Cerebellar cortex (tissue), 1 donor: Measurements from ENCODE around the gene RFC3.
"Not testable (repeated sequence)": the region's sequence is repeated elsewhere in the genome, so short reads cannot be mapped to it uniquely, and the experiment has no call there.

Experiments used
- DNase-seq: peaks from one replicate; pipeline ENCODE4 v3.0.0-alpha.2; 2015; ENCODE audit warnings: low spot score

The RFC3 gene, protein sequence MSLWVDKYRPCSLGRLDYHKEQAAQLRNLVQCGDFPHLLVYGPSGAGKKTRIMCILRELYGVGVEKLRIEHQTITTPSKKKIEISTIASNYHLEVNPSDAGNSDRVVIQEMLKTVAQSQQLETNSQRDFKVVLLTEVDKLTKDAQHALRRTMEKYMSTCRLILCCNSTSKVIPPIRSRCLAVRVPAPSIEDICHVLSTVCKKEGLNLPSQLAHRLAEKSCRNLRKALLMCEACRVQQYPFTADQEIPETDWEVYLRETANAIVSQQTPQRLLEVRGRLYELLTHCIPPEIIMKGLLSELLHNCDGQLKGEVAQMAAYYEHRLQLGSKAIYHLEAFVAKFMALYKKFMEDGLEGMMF

DNA sequence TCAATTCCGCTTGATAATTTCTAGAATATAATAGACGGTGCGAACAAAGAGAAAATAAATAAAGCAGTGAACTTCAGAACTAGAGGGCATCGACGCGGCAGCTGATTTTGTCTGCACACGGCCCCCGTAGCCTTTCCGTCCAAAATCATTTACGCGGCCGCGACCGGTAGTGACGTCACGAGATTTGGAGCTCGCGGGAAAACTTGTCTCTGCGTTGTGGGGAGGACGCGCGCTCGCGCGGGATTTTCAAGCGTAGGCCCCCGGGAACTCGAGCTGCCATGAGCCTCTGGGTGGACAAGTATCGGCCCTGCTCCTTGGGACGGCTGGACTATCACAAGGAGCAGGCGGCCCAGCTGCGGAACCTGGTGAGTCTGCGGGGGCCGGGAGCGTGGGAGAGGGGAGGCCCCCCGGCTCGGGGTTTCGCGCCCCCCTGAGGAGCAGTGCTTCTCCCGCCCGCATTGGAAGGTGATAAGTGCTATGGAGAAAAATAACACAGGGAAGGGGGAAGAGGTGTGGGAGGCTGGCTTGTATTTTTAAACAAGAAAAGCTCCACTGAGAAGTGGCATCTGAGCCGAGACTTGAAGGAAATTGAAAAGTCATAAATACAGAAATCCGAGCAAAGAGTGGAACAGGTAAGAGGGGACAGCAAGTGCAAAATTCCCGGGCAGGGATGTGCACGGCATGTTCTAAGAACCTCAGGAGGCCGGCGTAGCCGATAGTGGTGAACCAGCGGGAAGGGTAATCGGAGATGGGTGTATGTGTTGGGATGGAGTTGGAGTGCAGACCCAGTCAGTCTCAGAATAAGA lies at the start of gene RFC3:
Gene RFC3, plus strand, starts transcription at position 249 of the 806 bp plus-strand sequence. Its CDS starts 30 bp downstream, at position 279.
- peak; percentile 94 for DNase-seq

DNA sequence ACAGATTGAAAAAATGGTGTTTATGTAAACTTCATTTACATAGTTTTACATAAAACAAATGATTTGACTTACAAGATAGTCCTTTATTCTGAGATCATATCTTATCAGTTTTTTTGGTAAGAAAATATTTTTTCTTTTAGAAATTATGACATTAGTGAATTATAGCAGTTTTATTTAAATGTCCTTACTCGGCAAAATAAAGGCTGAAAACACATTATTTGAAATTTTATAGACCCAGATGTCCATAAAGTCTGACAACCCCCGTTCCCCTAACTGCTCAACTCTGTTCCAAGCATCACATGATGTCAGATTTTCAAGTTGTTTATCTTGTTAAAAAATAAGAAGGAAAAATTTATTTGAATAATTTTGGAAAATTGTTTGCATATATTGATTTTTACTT lies 46.7 kb upstream of the RFC3 start:
- no peak for DNase-seq

DNA sequence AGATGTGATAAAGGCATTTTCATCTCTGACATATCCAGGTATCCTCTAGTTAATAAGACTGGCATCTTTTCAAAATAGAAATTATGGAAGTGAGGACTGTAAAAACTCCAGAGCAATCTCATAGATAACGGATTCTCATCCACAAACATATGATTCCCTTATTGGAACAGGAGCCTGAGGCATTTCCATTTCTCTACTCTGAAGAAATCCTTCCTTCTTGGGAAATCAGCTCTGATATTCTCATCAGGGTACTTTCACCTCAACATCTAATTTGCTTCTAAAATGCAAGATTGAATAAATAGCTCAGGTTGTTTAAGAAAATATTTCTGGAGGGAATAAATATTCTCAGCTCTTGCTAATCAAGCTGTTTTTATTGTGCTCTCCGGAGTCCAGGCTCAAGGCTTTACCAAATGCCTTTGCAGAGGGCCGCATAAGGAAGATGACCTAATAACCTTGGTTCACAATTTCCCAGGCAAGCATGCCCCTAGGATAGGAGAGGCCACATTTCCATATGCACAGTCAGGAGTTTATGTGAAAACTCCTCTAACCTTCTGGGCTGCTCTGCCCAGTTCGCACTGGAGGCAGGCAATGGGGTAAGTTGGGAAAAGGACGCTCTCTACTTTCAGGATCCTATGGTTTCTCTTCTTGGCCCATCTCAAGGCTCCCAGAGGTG lies 44.0 kb upstream of the RFC3 start:
- DNase-seq: no peak

DNA sequence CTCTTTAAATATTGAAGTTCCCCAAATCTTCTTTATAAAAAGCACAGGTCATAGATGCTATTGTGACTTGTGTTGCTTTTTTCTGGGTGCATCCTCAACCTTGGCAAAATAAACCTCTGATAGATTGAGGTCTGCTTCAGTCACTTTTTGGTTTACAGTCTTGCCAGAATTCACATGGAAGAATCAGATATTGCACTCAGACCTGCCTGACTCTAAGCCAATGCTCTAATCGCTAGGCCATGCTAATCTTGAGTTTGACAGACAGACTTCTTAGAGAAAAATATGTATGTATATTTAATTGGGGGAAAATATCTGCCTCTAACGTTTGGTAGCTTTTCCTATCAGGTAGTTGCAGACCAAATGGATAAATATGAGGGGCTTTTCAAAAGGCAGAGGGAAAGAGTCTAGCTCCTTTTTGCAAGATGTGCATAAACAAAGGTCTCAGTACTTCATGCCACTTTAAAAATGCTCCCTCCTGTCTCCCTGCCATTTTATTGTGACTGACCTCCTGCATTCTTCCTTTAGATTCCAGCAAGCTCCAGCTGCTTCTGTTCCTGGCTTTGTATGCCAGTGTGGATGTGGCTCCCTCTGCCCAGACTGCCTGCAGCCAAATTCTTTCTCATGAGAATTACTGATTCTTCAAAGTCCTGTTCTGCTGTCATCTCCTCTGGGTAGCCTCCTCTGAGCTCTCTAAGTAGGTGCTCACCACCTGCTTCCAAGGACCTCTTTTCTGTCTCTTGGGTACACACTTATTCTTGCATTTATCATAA lies 42.4 kb upstream of the RFC3 start:
- DNase-seq: no peak

DNA sequence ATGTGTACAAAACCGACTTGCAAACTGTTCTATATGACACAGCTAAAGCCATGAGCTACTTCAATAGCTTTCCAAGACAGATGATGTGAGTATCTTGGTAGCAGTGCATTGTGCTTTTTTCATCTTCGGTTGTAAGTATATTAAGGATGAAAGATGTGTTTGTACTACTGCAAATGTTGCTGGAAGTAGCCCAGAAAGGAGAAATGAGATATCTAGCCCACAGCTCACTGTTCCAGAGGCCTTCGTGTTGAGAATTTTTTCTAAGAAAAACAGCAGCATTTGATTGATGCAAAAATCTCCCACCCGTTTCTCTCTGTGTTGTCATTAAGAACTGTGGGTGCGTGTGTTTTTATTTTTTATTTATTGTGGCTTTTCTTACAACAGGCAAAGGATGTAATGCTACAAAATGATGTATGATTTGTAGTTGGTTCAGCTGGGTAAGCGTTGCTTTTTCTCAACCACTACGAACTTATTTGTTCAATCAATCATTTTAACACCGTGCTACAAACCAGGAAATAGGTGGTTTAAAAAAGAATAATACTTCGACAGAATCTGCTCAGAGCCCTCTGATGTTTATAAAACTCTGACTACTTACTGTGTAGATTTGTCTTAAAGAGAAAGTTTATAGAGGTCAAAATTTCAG lies 41.6 kb upstream of the RFC3 start:
- no peak for DNase-seq

DNA sequence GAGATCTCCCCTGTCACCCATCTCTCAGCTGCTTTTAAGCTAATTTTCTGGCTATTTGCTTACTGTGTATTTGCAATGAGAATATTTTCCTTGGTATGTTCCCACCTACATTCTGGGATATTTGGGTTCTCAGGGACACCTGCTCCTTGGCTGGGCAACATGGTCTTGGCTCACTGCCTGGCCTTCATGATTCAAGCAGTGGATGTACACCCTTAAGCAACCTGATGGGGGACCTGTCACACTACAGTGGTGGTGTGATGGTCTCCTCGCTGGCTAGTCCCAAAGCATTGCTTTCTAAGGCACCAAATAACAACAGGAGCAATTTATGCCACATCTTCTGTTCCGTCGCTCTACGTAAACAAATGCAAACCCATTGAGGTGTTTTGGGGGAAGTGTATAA lies 35.3 kb upstream of the RFC3 start:
- DNase-seq: peak; percentile 85

DNA sequence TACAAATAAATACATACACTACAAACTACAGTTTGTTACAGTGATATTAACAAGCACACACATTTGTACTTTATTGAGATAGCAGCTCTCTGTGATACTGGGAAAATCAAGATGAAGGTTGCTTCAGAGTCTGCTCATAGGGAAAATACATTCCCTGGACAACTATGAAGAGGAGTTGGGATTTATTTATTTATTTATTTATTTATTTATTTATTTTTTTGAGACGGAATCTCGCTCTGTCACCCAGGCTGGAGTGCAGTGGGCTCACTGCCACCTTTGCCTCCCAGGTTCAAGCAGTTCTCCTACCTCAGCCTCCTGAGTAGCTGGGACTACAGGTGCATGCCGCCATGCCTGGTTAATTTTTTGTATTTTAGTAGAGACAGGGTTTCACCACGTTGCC lies 34.7 kb upstream of the RFC3 start:
- DNase-seq: not testable (repeated sequence)

DNA sequence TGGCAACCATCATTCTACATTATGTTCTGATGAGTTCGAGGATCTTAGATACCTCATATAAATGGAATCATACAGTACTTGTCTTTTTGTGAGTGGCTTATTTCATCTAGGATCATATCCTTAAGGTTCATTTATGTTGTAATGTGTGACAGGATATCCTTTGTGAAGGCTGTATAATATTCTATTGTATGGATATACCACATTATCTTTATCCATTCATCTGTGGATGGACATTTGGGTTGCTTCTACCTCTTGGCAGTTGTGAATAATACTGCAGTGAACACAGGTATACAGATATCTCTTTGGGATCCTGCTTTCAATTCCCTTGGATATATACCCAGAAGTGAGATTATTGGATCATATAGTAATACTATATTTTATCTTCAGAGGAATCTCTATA lies 33.2 kb upstream of the RFC3 start:
- DNase-seq: no peak

DNA sequence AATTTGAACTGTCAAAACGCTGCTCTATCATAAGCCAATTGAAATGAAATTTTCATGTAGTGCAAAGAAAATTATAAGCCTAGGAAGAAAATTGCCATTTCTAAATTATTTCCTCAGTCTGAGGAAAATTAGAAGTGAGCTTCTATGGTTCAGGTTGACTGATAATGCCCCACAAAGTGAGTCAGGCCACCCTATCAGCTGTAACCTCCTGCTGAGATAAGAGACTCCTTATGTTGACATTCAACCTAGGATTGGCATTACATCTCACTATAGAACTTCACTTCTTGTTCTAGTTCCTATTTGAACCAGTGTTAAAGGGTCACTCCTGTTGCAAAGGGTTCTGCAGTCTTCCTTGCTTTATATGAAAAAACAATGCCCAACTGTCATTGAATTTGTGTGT lies 32.6 kb upstream of the RFC3 start:
- DNase-seq: no peak

DNA sequence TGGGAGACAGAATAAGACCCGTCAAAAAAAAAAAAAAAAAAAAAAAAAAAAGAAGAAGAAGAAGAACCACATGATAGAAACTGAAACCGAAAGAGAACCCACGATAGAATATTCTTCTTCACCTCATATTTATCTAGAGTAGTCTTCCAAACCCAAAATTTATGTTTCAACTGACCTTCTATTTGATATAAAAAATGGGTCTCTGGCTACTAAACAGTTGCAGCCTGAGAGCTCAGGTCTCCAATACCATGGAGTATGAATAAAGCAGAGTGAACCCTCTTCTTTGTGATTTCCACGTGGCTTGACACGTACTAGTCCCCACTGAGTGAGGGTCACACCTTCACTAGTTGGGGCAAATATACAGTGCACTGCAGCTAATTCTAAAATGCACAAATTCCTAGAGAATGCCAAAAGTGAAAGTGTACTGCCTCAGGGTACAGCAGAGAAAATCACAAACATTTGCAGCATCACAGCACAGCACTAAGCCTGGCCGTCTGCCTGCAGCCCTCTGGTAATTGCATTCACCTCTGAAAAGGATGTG lies 30.8 kb upstream of the RFC3 start:
- DNase-seq: no peak

DNA sequence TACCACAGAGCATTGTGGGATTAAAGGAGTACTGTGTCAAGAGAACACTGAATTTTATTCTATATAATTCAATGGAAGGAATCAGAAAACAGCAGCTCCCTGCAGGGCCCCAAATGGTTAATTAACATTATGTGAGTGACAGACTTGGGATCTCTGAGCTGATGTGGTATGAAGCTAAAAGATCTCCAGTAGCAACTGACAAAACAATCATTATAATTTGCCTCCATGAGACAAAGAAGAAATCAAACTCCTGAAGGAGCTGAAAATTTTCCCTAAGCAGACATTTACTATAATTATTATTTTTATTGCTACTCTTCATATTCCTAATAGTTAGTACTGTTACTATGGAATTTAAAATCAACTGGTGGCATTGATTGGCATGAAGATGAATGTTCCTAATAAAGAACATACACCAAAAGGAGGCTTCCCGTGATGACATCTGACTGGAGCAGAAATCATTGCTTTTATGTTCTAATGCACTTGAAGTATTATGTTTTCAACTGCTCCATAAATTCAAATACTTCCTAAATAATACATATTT lies 28.8 kb upstream of the RFC3 start:
- DNase-seq: no peak

DNA sequence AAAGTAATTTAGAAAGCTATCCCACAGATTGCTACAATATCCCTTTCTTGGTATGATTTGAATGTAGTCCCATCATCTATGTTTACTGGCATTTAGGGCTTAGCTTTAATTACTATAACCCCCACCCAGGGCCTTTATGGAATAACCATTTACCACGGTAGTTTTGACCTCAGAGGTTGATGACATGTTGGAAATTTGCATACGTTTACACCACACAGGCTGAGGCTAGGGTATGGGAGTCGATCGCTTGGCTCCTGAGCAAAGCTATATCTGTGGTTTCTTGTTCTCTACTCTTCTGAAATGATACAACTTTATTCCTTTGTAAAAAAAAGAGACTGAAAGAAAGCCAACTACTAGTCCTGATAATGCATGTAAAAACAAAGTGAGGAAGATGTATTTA lies 28.2 kb upstream of the RFC3 start:
- no peak for DNase-seq

DNA sequence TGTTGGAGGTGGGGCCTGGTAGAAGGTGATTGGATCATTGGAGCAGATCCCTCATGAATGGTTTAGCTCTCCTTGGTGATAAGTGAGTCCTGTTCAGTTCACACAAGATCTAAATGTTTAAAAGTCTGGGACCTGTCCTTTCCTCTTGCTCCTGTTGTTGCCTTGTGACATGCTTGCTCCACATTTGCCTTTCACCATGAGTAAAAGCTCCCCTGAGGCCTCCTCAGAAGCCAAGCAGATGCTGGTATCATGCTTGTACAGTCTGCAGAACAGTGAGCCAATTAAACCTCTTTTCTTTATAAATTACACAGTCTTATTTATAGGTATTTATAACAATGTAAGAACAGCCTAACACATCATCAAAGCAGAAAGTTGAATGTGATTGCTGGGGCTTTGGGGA lies 24.2 kb upstream of the RFC3 start:
- DNase-seq: no peak

DNA sequence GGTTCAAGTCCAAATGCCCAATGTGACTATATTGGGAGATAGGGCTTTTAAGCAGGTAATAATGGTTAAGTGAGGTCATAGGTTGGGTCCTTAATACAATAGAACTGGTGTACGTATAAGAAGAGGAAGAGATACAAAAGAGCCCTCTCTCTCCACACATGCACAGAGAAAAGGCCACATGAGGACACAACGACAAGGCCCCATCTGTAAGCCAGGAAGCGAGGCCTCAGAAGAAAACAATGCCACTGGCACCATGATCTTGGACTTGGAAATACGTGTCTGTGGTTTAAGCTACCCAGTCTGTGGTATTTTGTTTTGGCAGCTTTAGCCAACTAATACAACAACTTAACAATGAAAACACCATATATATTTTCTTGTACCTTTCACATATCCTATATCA lies 23.4 kb upstream of the RFC3 start:
- no peak for DNase-seq

DNA sequence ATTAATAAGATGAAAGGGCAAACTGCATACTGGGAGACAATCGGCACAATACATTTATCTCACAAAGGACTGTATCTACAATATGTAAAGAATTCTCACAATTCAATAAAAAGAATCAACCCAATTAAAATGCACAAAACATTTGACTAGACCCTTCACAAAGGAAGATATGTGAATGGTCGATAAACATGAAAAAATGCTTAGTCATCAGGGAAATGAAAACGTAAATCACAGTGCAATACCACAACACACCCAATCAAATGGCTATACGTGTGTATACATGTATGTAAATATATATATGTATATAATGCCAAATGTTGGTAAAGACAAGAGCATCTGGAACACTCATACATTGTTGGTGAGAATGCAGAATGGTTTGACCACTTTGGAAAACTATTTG lies 21.9 kb upstream of the RFC3 start:
- DNase-seq: no peak

DNA sequence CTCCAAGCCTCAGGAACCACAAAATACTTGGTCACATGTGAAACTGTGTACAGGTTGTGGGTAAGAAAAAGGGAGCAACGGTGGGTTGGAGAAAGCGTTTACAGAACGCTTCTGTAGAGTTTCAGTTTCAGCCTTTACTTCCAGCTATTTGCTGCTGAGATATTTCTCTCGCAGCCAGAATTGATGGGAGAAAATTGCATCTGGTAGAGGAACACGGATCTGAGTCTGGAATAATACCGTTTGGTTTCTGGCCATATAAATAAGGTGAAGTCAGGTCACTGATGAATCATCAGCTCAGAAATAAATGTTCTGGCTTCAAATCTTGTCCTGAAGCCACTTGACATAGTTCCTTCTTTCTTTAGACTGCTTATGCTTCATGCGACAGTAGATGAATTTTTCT lies 20.3 kb upstream of the RFC3 start:
- peak; percentile 83 for DNase-seq

DNA sequence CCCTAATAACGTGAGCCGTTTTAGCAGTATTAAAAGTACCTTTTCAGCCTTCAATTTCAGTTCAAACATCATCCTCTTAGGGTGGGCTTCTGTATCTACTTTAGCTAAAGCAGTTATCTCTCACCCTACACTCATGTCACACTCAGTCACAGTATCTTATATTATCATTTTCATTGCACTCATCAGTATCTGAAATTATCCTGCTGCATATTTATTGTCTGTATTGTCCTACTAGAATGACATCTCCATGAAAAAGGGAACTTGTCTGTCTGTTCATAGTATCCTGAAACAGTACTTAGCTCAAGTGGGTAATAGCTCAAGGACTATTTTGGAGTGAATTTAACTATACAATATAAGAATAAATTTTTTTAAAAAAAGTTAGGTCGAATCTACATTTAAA lies 19.9 kb upstream of the RFC3 start:
- DNase-seq: no peak

DNA sequence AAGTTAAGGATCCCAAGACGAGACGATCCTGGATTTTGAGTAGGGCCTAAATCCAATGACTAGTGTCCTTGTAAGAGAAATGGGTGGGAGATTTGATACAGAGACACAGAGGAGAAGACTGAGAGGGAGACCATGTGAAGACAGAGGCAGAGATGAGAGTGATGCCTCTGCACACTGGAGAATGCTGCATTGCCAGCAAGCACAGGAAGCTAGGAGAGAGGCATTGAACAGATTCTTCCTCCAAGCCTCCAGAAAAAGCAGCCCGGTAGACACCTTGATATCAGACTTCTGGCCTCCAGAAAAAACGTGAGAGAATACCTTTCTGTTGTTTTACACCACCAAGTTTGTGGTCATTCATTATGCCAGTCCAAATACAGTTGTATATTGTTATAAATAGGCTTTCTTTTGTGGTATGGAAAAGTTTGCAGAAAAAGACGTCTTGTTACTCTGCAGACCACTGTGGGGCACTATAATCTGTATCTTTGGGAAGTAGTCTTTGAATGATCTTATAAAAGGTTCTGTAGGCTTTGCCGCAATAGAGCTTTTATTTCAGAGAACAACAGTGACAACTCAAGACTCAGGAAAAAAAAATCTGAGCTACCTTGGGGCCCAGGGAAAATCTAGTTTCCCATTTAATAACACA lies 17.9 kb upstream of the RFC3 start:
- peak; percentile 83 for DNase-seq

DNA sequence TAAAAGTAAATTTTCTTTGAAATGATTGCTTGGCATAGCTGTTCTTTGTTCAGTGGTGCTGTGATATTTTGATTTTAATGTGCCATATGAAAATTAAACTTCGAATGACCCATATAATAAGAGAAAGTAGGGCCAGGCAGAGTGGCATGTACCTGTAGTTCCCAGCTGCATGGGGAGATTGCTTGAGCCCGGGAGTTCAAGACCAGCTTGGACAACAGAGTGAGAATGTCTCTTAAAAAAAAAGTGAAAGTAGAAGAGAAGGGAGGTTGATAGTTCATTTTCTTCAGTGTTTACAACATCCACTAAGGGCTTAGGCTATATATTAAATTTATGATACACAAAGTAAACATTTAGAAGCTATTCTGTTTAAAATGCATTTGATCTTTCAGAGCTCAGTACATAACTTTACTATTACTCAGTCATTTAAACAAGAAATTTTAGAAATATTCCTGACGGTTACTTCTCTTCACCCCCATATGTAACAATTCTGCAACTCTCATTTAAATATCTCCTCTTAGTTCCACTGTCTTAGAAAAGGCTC lies 17.2 kb upstream of the RFC3 start:
- no peak for DNase-seq
